ENCODE results near the gene HIPK2.

- no peak for TF ChIP-seq SMC3 (IDR thresholded peaks at IDR 0.05; ENCODE audit: low read depth, low read length)
- no peak for TF ChIP-seq USF2 (IDR thresholded peaks at IDR 0.05; ENCODE audit: low read depth, low read length)
Observed at GRCh38 chr7:139671967-139672366, 105.8 kb downstream of the HIPK2 start.

All from IMR-90 (cell line).